Stimulated activated CD4-positive, alpha-beta T cell treated with anti-CD3 and anti-CD28 coated beads, TNF-alpha, amount 100 ng/mL, for 1 hour (primary cell): ENCODE results near the gene EXOC7.
"Not testable (repeated sequence)": the region's sequence is repeated elsewhere in the genome, so short reads cannot be mapped to it uniquely, and the experiment has no call there.

ENCODE experiments used
- DNase-seq, 3 donors: peaks; one replicate each; pipeline ENCODE4 v3.0.0-alpha.2; 2020; ENCODE audit warnings: low read depth in 3 of 3, low spot score in 1 of 3

EXOC7 gene

DNA sequence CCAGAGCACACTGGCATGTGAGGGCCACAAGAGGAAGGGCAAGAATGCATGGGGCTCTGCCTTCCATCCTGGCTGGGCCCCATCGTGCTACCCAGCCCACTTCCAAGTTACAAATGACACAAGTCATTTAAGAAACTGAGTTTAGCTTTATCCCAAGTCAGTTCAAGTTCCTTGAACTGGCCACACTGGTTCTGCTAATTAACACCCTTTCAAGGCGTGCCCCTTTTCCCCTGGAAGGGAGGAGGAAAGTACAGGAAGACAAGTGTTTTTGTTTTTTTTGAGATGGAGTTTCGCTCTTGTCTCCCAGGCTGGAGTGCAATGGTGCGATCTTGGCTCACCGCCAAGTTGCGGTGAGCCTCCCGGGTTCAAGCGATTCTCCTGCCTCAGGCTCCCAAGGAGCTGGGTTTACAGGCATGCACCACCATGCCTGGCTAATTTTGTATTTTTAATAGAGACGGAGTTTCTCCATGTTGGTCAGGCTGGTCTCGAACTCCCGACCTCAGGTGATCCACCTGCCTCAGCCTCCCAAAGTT lies 59.0 kb downstream of the EXOC7 start:
- DNase-seq, result not testable (repeated sequence)

DNA sequence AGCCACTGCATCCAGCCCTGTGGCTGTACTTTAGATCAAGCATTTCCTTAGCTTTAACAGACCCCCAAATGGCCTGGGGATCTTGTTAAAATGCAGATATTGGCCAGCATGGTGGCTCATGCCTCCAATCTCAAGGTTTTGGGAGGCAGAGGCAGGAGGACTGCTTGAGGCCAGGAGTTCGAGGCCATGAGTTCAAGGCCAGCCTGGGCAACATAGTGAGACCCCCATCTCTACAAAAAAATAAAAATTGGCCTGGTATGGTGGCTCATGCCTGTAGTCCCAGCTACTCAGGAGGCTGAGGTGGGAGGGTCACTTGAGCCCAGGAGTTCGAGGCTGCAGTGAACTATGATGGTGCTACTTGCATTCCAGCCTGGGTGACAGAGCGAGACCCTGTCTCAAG lies 60.7 kb downstream of the EXOC7 start:
- DNase-seq, result not testable (repeated sequence)

DNA sequence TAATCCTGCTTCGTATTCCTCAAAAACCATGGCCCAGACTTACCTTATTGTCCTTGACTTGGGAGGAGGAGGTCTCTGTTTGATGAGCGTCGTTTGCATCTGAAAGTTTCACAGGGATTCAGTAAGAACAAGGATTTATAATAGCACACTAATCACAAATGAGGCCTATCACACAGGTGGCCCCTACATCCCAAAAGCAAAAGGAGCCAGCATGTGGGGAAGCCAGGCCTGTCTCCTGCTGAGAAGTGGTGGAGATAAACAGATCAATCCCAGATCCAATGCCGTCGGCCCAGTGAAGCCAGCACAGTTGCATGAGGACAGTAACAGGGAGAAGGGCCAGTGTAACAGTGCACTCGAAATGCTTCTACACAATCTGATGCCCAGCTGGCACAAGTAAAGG lies 63.2 kb downstream of the EXOC7 start:
- no peak for DNase-seq

DNA sequence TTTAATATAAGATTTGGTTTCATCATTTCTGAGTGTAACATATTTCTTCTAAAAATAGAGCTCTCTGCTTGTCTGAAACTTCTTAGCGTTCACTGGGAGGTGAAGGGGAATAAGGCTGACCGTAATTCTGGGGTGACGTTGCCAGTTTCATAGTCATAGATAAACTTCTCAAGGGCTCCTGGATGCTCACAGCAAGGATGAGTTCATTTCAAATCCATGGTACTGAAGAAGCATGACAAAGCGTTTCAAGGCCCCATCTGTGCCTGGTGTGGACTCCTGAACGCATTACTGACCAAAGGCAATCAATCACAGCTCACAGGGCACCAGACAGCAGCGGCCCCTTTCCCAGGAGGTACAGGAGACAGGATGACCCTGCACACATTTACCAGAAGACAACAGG lies 64.5 kb downstream of the EXOC7 start:
- no peak for DNase-seq

DNA sequence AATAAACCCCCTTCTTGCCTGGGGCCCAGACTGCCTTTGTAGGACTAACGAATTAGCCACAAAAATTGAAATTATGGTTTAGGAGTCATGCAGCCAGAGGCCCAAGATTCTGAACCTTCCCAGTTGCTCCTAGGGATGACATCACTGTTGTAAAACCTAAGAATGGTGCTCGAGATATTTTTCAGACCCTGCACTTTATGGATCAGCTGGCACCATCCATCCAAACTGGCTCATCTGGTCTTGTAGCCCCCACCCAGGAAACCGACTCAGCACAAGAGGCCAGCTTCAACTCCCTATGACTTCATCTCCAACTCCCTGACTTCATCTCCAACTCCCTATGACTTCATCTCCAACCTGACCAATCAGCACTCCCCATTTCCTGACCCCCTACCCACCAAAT lies 65.5 kb downstream of the EXOC7 start:
- DNase-seq, result no peak

DNA sequence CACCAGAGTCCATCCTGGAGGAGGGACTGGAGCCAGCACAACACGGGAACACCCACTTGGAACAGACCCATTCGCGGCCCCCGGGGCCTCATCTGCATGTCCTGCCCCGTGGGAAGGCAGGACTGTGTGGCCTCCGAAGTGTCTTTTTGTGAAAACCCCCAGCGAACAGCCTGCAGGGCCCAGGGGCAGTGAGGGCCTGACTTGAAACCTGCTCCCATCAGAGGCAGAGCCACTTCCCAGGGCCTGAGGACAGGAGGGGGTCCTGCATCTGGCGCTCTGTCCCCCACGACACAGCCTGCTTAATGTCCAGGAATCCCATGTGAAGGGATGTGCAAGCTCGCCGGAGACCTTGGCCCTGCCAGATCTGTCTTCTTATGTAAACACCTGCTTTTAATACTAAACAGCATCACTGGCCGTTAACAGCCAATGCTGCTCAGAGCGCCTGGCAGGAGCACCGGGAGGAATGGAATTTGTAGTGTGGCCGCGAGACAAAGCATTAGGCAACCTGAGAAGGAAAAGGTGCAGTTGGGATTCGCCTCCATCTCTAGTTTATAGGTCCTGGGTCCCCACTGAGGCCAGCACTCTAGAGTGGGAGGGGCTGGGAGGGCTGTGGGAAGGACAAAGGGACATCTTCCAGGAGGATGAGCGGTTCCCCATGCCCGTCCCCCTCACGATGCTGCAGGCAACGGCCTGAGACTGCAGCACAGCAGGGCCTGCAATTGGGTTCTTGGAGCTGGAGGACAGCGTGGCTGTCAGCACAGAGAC lies 66.9 kb downstream of the EXOC7 start:
- no peak for DNase-seq

DNA sequence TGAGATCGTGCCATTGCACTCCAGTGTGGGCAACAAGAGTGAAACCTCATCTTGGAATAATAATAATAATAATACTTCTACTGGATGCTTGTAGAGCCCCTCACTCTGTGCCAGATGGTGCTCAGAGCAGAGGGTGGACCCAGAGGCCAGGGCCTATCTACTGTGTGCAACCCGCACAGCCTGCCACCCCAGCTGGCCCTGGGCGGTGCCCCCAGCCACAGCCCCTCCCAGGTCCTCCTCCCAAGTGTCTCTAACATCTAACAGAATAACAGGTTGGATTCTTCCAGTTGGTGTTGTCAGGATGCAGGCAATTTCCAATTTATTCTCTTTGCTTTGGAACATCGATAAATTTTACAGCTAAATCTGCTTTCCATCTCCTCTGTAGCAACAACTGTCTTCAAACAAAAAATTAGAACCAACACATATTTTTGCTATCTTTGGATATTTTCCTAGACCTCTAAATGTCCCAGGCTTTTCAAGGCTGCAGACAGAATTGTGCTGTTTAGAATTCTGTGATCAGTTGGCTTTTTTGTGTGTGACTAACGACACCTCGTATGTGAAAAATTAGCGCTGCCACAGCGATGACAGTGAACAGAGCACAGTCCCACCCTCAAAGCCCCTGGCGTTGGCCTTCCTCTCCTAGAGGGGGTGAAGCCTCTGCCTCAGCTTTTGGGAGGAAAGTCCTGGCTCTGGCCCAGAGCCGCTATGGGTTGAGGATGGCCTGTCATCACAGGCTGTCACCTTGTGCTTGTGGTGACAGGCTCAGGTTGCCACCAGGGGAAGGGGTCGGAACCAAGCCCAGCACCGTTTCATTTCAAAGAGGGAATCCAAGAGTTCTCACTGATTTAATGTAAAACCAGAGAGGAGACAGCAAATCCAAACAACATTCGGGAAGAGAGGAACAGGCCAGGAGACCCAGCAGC lies 68.9 kb downstream of the EXOC7 start:
- DNase-seq, result no peak

DNA sequence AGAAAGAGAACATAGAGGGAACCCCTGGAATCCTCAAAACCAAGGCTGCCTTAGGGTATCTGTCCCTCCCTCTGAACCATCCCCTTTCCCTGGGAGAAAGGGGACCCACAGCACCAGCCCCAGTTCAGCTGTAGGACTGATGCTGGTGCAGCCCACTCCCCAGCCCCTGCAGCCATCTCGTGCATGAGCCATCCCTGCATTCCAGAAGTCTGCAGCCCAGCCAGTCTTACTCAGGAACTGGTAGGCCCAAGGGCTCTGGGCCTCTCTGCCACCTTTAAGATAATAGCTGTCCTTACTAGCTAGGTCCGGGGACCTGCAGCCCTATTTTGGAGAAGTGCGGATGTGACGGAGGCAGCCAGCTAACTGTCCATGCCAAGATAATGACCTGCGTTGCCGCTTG lies 70.4 kb downstream of the EXOC7 start:
- DNase-seq, result no peak

DNA sequence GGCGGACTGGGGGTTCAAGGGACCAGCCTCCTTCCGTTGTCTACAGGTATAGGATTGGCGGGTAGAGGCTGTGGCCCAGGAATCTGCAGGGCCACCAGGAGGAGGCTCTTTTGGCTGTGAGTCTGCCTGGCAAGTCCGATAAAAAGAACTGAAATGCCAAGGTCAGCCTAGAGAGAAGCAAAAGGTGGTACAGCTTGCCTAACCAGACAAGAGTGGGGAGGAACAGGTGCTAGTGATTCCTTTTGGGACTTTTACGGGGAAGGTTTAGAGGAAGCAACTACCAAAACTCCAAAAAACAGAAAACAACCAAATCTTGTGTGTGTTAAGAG lies 70.8 kb downstream of the EXOC7 start:
- no peak for DNase-seq

DNA sequence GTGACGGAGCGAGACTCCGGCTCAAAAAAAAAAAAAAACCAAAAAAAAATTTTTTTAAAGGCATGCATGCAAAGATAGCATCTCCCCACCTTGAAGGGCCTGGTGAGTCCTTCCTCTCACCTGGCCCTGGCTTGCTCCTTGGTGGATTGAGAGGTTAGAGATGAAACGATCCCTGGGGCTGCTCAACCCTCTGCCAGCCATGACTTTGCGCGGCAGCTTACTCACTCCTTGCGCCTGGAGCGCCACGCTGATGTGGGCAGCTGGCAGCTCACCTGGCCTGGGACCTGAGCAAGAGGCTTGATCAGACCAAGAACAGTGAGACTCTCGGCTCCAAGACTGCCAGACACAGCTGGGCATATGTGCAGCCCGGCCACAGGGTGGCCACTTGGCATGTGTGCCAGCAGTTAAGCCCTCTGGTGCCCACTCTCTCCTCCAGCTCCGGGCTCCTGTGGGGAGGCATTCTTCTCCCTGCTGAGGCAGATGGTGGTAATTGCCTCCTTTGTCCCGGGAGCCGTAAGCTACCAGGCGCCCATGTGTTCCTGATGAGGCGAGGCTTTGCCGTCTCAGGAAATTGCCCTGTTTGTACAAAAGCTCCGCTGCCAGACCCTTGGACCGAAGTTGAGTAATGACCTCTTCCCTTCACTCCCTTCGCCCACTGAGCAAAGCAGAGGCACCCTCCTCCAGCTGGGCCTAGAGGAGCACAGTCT lies 71.4 kb downstream of the EXOC7 start:
- DNase-seq, result no peak
